Stimulated activated naive B cell treated with anti-CD40 and anti-IgM and Interleukin-4, amounts not matched to agents 10 μg/mL and 1 μg/mL and 100 μg/mL, for 72 hours (primary cell): ENCODE measurements around the gene GLI3.
A peak's percentile ranks its signal among the peaks of the same experiment; 100 is the strongest.

Source experiments
- ATAC-seq, 2 donors: fragments of 150-1000 bp; cut with Tn5 transposase; replicated peaks; 2 replicates each; pipeline ENCODE4 v1.10.0; 2021; ENCODE audit warnings: moderate library complexity in 1 of 2
- DNase-seq: peaks from one replicate; pipeline ENCODE4 v3.0.0; 2021
- H3K27ac Mint-ChIP-seq: one replicate; pipeline ENCODE4 v1.8.0; 2022; ENCODE audit warnings: mild to moderate bottlenecking, mixed read lengths
- H3K27me3 Mint-ChIP-seq, 2 donors: one replicate each; pipeline ENCODE4 v1.8.0; 2022; ENCODE audit warnings: mixed read lengths in 2 of 2
- H3K36me3 Mint-ChIP-seq, 2 donors: one replicate each; pipeline ENCODE4 v1.8.0; 2022; ENCODE audit warnings: mixed read lengths in 2 of 2, mild to moderate bottlenecking in 1 of 2
- H3K4me1 Mint-ChIP-seq, 2 donors: one replicate each; pipeline ENCODE4 v1.8.0; 2022; ENCODE audit warnings: mixed read lengths in 2 of 2, mild to moderate bottlenecking in 1 of 2
- H3K4me3 Mint-ChIP-seq, 2 donors: one replicate each; pipeline ENCODE4 v1.8.0; 2022; ENCODE audit warnings: mild to moderate bottlenecking in 2 of 2, mixed read lengths in 2 of 2, moderate library complexity in 1 of 2
- H3K9me3 Mint-ChIP-seq, 2 donors: one replicate each; pipeline ENCODE4 v1.8.0; 2022; ENCODE audit warnings: mixed read lengths in 2 of 2, mild to moderate bottlenecking in 1 of 2

GLI3 gene

DNA sequence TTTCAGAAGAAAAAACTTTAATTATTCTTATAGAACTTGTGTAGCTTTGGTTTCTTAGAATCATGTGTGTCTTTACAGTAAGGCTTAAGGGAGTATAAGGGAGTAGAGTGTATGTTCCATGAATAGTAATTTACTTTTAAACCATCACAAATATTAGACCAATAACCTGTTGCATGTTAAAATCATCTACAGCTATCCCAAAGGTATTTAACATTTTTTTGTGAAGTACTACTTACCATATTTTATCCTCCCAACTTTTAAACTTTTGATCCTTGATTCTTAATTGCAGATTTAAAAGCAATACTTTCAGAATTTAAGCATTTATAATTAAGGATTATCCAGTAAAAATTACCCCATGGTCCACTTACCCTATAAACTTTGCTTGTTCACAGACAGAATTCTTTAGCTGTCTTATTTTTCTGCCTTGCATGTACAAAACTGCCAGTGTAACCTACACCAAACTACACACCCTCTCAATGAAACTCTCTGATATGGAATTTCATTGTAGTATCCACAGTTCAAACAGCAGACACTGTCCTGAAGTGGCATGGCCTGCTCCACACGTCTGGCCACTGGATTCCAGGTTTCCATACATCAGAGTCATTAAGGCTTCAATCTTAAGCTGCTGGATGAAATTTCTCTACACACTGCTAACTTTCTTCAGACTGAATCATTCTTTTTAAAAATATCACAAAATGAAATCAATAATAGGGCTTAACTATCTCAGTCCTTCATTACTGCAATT lies 5.8 kb downstream of the GLI3 start:
- Mint-ChIP-seq H3K27me3 (peaks cover 47 to 68% of the 10 kb centered on the region in 2 donors), H3K4me3 (no peak overlapping the region), H3K36me3 (no peaks in the 10 kb centered on the region), H3K9me3 (no peaks in the 10 kb centered on the region), H3K4me1 (peaks cover 10 to 21% of the 10 kb centered on the region in 2 donors), H3K27ac (no peak overlapping the region)
- no peak for DNase-seq
- ATAC-seq = no peak

DNA sequence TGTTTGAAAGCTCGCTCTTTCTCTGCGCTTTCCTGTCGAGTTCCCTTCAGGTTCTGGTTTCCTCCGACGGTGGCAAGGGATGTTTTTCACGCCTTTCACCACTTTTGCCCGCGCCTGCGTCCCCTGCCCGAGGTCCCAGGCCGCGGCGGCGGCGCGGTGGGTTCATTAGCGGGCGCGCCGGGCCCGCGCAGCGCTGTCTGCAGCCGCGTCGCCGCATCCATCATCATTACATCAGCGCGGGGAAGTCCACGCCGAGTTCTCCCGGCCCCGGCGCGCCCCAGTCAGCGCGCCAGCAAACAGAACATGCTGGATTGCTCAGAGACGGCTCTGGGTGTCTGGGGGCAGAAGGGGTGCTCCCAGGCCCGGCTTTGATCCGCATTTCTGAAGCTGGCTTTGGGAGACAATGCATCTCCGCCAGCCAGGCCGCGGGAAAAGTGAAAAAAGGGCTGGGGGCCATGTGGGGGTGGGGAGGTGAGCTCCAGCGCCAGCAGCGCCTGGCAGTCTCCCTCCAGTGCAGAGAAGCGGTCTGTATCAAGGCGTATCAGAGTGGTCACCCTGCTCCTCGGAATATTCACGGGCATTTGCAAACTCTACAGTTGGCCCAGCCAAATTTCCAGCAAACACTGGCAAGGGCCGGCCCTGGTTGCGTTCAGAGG lies 8.9 kb downstream of the GLI3 start:
- Mint-ChIP-seq H3K36me3 (no peaks in the 10 kb centered on the region), H3K27ac (peak overlapping the region; percentile 47), H3K4me1 (peaks cover 6 to 14% of the 10 kb centered on the region in 2 donors), H3K9me3 (no peaks in the 10 kb centered on the region), H3K27me3 (peaks cover 41 to 56% of the 10 kb centered on the region in 2 donors), H3K4me3 (peak overlapping the region; percentile 68 to 81)
- ATAC-seq (peak; percentile 53 to 72), DNase-seq (no peak)

DNA sequence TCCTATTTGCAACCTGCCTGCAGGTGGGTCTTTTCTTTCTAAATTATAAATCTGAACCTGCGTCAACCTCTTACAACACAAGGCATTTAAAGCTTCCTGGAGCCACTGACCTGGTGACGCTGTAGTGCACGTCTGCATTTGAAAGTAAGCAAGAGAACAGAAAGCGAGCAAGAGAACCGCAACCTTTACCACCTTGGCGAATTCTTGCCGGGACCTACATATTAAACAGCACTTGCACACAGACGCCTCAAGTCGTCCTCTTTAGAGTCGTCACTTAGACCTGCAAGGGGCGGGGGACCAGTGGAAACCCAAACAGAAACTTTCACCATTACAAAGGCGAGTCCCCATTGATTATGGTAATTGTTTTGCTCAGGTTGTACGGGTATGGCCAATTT lies 9.5 kb downstream of the GLI3 start:
- Mint-ChIP-seq H3K27ac (no peak overlapping the region), H3K27me3 (peaks cover 39 to 53% of the 10 kb centered on the region in 2 donors), H3K36me3 (no peaks in the 10 kb centered on the region), H3K9me3 (no peaks in the 10 kb centered on the region), H3K4me3 (peak overlapping the region; percentile 68 to 81), H3K4me1 (peaks cover 6 to 14% of the 10 kb centered on the region in 2 donors)
- peak; percentile 82 to 89 for ATAC-seq
- peak; percentile 14 for DNase-seq

DNA sequence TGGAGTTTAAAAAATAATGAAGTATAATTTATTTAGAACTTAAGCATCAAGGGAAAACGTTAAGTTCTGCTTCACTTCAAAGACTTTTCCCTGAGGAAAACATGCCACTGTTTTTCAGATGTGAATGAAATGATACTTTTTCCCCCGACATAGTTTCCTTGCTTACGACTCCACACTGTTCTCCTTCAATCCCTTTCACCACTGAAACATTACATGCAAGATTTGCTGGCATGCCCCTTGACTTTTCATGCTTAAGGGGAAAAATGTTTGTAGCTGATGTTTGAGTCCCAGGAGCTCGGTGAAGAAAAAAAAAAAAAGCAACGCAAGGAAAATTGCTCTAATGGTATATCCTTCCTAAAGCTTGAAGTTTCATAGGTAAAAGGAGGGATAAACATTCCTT lies 10.0 kb downstream of the GLI3 start:
- Mint-ChIP-seq H3K4me1 (peaks cover 6 to 14% of the 10 kb centered on the region in 2 donors), H3K27ac (no peak overlapping the region), H3K27me3 (peaks cover 34 to 51% of the 10 kb centered on the region in 2 donors), H3K4me3 (no peak overlapping the region), H3K36me3 (no peaks in the 10 kb centered on the region), H3K9me3 (no peaks in the 10 kb centered on the region)
- ATAC-seq = no peak
- DNase-seq = no peak

DNA sequence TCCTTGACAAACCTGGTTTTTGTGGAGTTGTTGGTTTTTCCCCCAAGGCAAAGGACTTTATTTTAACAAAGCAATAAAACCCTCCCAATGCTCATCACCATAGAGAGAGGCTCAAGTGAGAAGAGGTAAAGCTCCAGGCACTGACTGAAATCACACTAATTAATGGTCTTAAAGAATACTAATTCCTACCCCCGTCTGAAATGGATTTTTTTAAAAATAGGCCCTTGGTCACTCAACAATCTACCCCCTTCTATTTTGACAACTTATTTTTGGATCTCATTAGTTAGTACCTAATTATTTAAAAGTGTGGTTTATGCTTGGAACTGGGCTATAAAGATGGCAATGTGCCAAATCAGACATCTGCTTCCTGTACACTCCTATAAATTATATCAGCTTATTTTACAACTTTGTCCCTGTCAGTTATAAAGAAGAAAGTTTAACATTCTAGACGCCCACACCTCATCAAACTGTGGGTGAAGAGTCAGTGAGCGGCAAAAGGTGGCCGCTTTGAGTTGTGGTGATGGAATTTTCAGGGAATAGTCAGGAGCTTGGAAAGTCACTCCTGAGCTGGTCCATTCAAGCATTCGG lies 10.6 kb downstream of the GLI3 start:
- DNase-seq (no peak), ATAC-seq (no peak)
- Mint-ChIP-seq H3K4me3 (no peak overlapping the region), H3K9me3 (no peaks in the 10 kb centered on the region), H3K27ac (no peak overlapping the region), H3K4me1 (peaks cover 6 to 14% of the 10 kb centered on the region in 2 donors), H3K27me3 (peaks cover 33 to 50% of the 10 kb centered on the region in 2 donors), H3K36me3 (no peaks in the 10 kb centered on the region)

DNA sequence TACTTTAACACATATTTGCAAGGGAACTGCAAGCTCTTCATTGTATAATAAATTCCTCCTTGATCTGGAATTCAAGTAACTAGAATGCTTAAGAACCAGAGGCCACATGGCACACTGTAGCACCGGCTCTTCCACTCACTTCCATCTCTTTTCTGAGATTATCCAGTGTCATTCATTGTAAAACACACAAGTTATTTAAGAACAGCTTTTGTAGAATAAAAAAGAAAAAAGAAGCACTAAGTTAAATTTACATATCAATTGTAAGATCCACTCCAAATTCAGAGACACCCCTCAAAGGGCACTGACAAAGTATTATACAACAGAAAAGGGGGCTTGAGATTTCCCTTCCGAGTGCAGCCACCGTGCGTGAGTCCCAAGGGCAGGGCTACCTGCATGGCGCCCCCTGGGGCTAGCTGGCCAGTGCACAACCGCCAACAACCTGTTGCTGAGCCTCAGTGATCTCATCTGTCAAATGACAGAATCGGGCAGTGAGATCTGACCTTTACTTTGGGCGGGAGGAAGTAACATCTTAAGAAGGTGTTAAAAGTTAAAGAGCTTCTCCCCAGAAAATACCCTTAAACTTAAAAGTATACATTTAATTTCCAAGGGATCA lies 12.5 kb downstream of the GLI3 start:
- Mint-ChIP-seq H3K4me3 (no peak overlapping the region), H3K9me3 (no peaks in the 10 kb centered on the region), H3K27ac (no peak overlapping the region), H3K27me3 (peaks cover 33 to 45% of the 10 kb centered on the region in 2 donors), H3K4me1 (peaks cover 6 to 14% of the 10 kb centered on the region in 2 donors), H3K36me3 (no peaks in the 10 kb centered on the region)
- ATAC-seq = no peak
- DNase-seq = no peak

DNA sequence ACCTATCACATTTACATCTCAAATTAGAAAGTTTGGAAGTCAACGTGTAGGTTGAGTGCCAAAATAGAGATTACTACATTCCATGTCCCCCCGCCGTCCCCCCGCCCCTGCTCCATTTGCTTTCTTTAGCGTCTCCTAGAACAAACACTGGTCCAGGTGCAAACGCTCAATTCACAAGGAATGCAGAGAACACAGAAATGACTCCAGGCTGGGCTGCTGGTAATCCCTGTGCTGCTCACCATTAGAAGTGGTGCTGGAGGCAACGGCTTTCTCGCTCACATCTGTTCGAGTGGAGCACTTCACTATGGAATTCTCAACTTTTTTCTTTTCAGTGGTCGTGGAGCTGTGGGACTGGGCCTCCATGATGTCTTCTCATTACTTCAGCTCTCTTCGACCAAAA lies 14.1 kb downstream of the GLI3 start:
- Mint-ChIP-seq H3K4me3 (no peak overlapping the region), H3K9me3 (no peaks in the 10 kb centered on the region), H3K27ac (no peak overlapping the region), H3K36me3 (no peaks in the 10 kb centered on the region), H3K4me1 (peaks cover 5 to 8% of the 10 kb centered on the region in 2 donors), H3K27me3 (peaks cover 22 to 31% of the 10 kb centered on the region in 2 donors)
- no peak for ATAC-seq
- no peak for DNase-seq

DNA sequence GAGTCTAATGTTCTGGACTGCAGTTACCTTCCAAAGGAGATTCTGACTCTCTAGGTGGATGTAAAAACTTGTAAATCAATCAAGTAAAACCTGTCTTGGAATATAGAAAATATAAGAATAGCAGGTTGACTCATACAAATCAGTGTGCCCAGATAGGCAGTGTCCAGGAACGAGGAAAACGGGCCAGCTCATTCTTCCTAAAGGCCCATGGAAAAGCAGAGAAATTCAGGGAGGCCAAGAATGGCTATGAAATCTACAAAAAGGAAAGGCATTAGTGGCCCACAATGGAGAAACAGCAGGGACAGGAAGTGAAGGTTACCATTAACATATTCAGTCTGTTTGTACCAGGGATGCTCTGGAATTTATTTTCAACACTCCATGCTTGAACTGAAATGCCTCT lies 14.9 kb downstream of the GLI3 start:
- no peaks in the 10 kb centered on the region for H3K4me1 Mint-ChIP-seq
- H3K27me3 Mint-ChIP-seq = peaks cover 17 to 25% of the 10 kb centered on the region in 2 donors
- no peaks in the 10 kb centered on the region for H3K36me3 Mint-ChIP-seq
- DNase-seq = no peak
- H3K27ac Mint-ChIP-seq = no peak overlapping the region
- H3K9me3 Mint-ChIP-seq = no peaks in the 10 kb centered on the region
- ATAC-seq = no peak
- no peak overlapping the region for H3K4me3 Mint-ChIP-seq

DNA sequence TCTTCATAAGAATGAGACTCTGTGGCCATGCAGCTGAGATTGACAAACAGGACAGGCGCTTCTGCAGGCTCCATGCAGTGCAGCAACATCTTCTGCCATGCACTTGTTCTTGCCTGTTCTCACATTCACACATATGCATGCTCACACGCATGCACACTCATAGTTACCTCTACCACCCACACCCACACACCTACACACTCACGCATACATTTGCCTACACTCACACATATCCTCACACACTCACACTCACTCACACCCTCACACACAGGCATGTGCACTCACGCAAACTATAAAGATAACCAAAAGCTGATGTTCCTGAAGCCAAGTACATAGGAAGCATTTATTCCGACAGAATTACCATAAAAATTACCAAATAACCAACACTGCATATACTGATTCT lies 15.7 kb downstream of the GLI3 start:
- no peak overlapping the region for H3K27ac Mint-ChIP-seq
- no peak for DNase-seq

DNA sequence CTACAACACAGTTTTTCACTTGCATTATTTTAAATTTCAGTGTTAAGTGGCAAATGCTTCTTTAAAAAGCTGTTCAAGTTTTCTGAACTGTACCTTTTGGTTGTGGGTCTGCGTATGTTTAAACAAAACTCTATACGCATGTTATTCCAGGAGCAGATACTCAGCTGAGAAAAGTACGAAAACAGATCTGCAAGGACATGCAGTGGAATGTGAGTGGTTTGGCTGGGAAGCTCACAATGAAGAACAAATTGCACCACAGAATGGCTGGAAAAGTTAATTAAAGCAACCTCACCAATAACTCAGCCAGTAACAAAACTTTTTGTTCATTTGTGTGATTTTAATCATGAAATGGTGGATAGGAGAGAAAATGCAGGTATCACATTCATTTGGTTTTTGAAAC lies 17.6 kb downstream of the GLI3 start:
- DNase-seq = no peak
- no peak overlapping the region for H3K27ac Mint-ChIP-seq
- H3K36me3 Mint-ChIP-seq = no peaks in the 10 kb centered on the region
- H3K27me3 Mint-ChIP-seq = peaks cover 10 to 12% of the 10 kb centered on the region in 2 donors
- no peak for ATAC-seq
- H3K9me3 Mint-ChIP-seq = no peaks in the 10 kb centered on the region
- H3K4me1 Mint-ChIP-seq = no peaks in the 10 kb centered on the region
- H3K4me3 Mint-ChIP-seq = no peak overlapping the region

More for the DNA sequence above, 15.7 kb downstream of the GLI3 start:
- peaks cover 14 to 21% of the 10 kb centered on the region in 2 donors for H3K27me3 Mint-ChIP-seq
- H3K4me3 Mint-ChIP-seq = no peak overlapping the region
- no peak for ATAC-seq
- H3K9me3 Mint-ChIP-seq = no peaks in the 10 kb centered on the region
- H3K4me1 Mint-ChIP-seq = no peaks in the 10 kb centered on the region
- no peaks in the 10 kb centered on the region for H3K36me3 Mint-ChIP-seq

DNA sequence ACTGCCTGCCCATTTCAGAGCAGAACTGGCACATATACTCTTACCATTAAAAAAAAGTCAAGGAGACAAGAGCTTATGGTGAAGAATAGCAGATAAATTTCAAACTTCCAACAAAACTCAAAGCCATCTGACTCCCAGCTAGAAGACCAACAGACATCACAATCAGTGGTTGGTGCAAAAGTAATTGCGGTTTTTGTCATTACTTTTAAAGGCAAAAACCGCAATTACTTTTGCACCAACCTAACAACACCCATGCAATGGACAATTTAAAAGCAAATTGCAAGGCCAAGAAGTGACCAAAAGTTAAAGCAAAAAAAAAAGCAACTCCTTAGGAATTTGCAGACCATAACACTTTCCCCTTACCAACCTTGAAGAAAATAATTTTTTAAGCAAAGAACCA lies 18.8 kb downstream of the GLI3 start:
- H3K27ac Mint-ChIP-seq = no peak overlapping the region
- no peak overlapping the region for H3K4me3 Mint-ChIP-seq
- H3K27me3 Mint-ChIP-seq = peaks cover 10 to 17% of the 10 kb centered on the region in 2 donors
- no peak for ATAC-seq
- H3K9me3 Mint-ChIP-seq = no peaks in the 10 kb centered on the region
- no peaks in the 10 kb centered on the region for H3K36me3 Mint-ChIP-seq
- no peak for DNase-seq
- no peaks in the 10 kb centered on the region for H3K4me1 Mint-ChIP-seq

DNA sequence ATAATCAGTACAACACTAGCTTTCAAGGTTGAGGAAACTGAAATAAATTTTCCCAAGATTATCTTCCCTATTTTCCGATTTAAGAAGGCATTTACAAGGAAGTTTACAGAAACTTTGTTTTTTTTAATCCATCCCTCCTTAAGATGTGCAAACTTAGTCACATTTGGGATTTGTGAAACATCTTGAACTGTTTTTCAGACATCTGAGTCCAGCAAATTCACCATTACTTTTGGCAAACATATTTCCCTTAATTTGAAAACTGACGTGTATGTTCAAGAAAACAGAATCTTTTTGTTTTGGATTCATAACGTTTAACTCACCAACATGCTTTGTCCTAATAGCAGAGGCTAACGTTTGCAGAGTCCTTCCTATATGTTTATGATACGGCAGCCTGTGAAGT lies 19.5 kb downstream of the GLI3 start:
- ATAC-seq (no peak), DNase-seq (no peak)
- Mint-ChIP-seq H3K36me3 (no peaks in the 10 kb centered on the region), H3K9me3 (no peaks in the 10 kb centered on the region), H3K4me1 (no peaks in the 10 kb centered on the region), H3K27me3 (peaks cover 10 to 19% of the 10 kb centered on the region in 2 donors), H3K4me3 (no peak overlapping the region), H3K27ac (no peak overlapping the region)

DNA sequence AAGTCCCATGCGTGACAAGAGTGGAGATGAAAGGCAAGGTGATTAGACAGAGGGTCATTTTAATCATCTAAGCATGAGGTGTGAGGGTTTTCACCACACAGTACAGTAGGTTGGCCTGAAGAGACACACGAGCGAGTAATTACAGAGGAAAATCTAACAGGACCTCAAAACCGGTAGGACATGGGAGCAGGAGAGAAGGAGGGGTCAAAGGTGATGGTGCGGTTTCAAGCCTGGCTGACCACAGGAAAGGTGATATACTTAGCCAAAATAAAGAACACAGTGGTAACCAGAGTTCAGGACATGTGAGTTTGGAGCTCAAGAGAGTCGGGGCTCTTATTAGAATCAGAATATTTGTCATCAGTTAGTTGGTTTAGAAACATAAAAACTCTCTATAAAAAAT lies 20.0 kb downstream of the GLI3 start:
- Mint-ChIP-seq H3K27me3 (peaks cover 10 to 17% of the 10 kb centered on the region in 2 donors), H3K4me1 (no peaks in the 10 kb centered on the region), H3K4me3 (no peak overlapping the region), H3K36me3 (no peaks in the 10 kb centered on the region), H3K9me3 (no peaks in the 10 kb centered on the region), H3K27ac (no peak overlapping the region)
- DNase-seq (no peak), ATAC-seq (no peak)

DNA sequence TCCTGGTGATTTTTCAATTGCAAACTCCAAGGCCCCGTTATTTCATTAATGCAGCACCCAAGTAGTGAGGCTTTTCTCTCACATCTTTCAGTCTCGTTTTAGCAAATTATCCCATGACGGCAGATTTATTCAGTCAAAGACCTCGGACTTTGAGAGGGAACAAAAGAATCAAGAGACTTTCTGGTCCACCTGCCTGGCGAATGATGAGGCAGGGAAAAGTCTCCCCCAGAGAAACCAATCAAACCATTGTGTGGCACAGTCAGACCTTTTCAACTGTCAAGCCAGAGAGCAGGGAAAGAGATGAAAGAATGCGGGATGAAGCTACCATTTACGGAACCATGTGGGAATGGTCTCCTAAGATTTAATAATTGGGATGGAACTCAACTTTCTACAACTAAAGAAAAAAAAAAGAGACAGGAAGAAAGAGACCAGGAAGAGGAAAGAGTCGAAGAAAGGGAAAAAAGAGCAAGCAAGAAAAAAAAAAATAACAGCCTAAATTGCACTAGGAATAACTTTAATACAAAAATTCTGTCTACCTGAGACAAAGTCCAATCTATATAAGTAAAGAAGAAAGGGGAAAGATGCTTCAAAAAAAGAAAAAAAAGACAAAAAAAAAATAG lies 22.8 kb downstream of the GLI3 start:
- Mint-ChIP-seq H3K27ac (no peak overlapping the region), H3K9me3 (no peaks in the 10 kb centered on the region), H3K36me3 (no peaks in the 10 kb centered on the region), H3K4me1 (no peaks in the 10 kb centered on the region), H3K4me3 (no peak overlapping the region), H3K27me3 (peaks cover 5 to 15% of the 10 kb centered on the region in 2 donors)
- no peak for DNase-seq
- ATAC-seq = no peak
